Thyroid gland (tissue), 4 donors: Measurements from ENCODE around the gene NBEAL2.

Experiments
- POLR2A ChIP-seq, 2 donors: fragments of 450-650 bp; IDR thresholded peaks; one replicate each; pipeline ENCODE4 v1.6.1; 2017; ENCODE audit warnings: antibody characterized with exemption in 2 of 2, mild to moderate bottlenecking in 2 of 2, moderate library complexity in 1 of 2
- TF ChIP-seq, protein P1 (sequence below), 6 experiments: fragments of 200-600 bp in 3 of 6; fragments of 450-650 bp in 3 of 6; sonication (generic) in 3 of 6; IDR thresholded peaks; one replicate each; pipeline ENCODE4 v1.5.1; 2016 to 2019; ENCODE audit warnings: antibody characterized with exemption in 6 of 6, mild to moderate bottlenecking in 2 of 6, inconsistent platforms in 1 of 6, moderate library complexity in 1 of 6

DNA sequence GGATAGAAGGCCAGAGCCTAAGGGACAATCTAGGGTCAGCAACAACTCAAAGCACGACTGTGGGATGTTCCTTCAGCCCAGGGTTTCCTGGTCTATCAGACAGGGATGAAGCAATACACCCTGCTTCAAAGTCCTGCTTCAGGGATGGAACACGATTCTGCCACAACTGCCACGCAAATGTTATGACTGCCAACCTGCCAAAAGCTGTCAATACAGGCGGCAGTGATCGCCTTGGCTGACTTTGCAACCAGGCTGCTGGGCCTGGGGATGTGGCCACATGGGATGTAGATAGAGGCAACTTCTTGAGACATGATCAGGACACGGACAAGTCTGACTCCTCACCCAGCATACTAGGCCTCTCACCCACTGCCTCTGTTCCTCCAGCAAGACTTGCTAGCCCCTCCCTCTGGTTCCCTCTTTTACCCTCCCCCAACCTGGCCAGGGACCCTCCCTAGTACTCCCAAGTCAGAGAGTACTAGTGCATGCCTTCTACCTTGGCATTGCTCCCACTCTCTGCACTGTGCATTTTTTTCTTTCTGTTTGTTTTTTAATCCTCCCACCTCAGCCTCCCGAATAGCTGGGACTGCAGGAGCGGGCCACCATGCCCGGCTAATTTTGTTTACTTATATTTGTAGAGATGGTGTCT is 10.6 kb upstream of the NBEAL2 start:
- TF ChIP-seq, protein P1, sequence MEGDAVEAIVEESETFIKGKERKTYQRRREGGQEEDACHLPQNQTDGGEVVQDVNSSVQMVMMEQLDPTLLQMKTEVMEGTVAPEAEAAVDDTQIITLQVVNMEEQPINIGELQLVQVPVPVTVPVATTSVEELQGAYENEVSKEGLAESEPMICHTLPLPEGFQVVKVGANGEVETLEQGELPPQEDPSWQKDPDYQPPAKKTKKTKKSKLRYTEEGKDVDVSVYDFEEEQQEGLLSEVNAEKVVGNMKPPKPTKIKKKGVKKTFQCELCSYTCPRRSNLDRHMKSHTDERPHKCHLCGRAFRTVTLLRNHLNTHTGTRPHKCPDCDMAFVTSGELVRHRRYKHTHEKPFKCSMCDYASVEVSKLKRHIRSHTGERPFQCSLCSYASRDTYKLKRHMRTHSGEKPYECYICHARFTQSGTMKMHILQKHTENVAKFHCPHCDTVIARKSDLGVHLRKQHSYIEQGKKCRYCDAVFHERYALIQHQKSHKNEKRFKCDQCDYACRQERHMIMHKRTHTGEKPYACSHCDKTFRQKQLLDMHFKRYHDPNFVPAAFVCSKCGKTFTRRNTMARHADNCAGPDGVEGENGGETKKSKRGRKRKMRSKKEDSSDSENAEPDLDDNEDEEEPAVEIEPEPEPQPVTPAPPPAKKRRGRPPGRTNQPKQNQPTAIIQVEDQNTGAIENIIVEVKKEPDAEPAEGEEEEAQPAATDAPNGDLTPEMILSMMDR (IDR thresholded peaks at IDR 0.05) = no peak
- TF ChIP-seq POLR2A (IDR thresholded peaks at IDR 0.05) = no peak
